ENCODE measurements around the gene IL7R.
"Not testable (repeated sequence)": the region's sequence is repeated elsewhere in the genome, so short reads cannot be mapped to it uniquely, and the experiment has no call there.

The IL7R gene

GRCh38 chr5:35838370-35839042 is 18.2 kb upstream of the IL7R start:
- no peak for DNase-seq (ENCODE audit: low spot score)

DNA sequence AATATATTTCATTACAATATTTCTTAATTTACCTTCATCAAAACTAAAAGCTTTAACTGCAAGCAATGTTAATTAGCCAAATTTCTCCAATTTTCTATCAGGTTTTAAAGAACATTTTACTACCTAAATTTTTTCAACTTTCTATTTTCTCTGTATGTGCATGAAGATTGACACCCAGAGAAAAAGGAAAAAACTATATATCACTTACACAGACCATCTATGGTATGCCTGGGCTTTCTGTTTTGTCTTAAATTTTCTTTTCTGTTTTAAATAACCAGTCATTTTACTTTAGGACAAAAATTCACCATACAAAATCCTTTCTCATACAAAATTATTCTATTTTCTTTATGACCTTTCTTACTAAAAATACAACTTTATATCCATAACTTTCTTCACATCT is 13.8 kb upstream of the IL7R start:
- no peak for DNase-seq (ENCODE audit: low spot score)

DNA sequence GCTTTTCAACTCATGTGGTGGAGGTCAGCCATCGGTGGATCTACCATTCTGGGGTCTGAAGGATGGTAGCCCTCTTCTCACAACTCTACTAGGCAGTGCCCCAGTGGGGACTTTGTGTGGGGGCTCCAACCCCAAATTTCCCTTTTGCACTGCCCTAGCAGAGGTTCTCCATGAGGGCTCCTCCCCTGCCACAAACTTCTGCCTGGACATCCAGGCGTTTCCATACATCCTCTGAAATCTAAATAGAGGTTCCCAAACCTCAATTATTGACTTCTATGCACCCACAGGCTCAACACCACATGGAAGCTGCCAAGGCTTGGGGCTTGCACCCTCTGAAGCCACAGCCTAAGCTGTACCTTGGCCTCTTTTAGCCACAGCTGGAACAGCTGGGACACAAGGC is 11.2 kb upstream of the IL7R start:
- DNase-seq (ENCODE audit: low spot score) = not testable (repeated sequence)

DNA sequence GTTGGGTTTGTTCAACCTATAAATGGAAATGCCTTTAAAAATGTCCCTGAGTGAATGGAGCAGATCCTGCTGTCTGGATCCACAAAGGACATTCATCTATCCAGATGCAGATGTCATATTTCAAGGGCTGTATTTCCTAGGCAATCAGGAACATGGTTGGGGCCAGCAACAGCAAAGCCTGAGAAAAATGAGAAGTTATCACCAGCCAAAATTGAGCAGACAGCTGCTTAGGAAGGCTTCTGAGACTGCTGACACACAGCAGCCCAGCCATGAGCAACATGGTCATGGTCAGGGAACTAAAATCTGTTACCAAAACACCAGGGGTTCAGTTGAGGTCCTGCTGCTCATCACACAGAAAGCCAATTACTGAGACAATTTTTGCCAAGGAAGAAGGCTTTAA is 9.2 kb upstream of the IL7R start:
- no peak for DNase-seq (ENCODE audit: low spot score)

DNA sequence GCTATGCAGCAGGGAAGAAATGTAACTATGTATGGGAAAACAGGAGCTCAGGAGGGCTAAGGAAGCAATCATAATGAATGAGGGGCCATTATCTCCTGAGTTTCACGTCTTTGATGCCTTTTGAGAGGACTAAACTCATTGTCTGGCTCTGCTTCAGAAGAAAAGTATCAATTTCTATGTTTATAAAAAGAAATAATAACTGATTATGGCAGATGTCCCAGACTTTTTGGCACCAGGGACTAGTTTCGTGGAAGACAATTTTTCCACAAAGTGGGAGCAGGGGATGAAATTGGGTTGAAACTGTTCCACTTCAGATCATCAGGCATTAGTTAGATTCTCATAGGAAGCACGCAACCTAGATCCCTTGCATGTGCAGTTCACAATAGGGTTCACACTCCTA is 8.7 kb upstream of the IL7R start:
- DNase-seq (ENCODE audit: low spot score) = no peak

- DNase-seq (ENCODE audit: low spot score) = no peak
Measured at GRCh38 chr5:35849860-35850259, 6.8 kb upstream of the IL7R start.

GRCh38 chr5:35850967-35851680 is 5.6 kb upstream of the IL7R start:
- no peak for DNase-seq (ENCODE audit: low spot score)

- no peak for DNase-seq (ENCODE audit: low spot score)
Measured at GRCh38 chr5:35852084-35852734, 4.5 kb upstream of the IL7R start.

- no peak for DNase-seq (ENCODE audit: low spot score)
Measured at GRCh38 chr5:35852773-35853172, 3.9 kb upstream of the IL7R start.

DNA sequence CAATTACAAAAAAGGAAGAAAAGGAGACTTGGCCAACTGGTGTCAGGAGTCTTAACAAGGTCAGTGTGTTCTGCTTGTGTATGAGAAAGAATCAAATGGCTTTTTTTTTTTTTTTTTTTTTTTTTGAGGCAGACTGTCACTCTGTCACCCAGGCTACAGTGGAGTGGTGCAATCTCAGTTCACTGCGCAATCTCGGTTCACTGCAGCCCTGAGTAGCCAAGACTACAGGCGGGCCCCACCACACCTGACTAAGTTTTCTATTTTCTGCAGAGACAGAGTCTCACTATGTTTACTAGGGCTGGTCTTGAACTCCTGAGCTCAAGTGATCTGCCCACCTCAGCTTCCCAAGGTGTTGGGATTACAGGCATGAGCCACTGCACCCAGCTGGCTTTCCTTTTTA is 3.1 kb upstream of the IL7R start:
- DNase-seq (ENCODE audit: low spot score) = no peak

DNA sequence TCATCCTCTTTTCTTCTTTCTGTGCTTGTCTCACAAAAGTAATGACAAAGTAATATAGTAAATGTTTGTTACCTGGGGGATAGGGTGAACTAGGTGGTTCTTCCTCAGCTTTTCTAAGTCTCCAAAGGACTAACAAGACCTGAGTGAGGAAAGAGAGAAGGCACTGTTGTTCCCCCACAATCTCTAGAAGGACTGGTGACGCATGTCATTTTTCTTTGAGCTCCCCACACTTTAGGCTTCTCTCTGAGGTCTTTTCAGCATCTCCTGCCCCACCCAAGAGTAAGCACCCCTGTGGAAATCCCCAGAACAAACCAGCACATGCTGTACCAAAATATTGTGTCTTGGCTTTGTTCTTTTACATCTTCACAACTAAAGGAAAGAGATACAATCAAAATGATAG is 2.4 kb upstream of the IL7R start:
- no peak for DNase-seq (ENCODE audit: low spot score)

DNA sequence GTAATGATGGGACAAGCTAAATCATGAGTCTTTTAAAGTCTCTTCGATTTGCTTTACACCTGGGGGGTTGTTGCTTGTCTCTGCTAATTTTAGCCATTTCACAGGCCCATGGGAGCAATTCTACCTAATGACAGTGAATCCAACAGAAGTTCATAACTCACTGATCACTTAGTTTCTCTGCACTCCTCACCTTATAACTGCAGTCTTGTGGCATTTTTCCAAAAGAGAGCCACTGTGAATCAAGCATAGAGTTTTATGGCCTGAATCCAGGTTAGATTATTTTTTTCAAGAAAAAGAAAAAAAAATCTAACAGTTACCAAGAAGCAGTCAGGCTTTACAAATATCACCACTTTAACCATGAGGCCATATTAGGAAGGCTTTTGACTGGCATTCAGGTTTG is 1.5 kb upstream of the IL7R start:
- no peak for DNase-seq (ENCODE audit: low spot score)

GRCh38 chr5:35856186-35856764 is 416 bp upstream of the IL7R start:
- not testable (repeated sequence) for DNase-seq (ENCODE audit: low spot score)

DNA sequence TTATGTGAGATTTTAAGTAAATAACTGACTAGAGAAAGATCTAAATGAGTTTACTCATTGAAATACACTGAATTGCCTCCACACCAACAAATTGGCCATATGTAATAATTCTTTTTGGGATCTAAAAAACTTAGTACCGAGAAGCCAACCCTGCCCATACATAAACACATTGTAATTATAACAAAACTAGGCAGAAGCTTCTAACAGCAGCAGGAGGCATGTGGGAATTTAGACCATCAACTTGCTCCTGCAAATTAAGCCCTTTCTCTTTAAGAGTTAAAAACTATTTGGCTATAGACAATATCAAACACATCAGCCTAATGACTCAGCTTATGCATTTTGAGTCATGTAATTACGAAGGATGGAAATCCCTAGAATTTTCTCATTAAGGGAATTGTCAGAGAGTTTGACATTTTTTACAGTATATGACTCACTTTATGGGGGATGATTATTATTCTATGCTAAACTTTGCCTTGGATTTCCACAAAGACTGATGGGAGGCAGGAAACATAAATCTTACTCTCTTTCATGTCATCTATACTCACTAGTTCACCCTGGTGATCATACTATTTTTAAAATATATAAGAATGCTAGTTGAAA is 1.0 kb downstream of the IL7R start:
- DNase-seq (ENCODE audit: low spot score) = no peak

- no peak for DNase-seq (ENCODE audit: low spot score)
Measured at GRCh38 chr5:35859101-35859661, 2.5 kb downstream of the IL7R start.

DNA sequence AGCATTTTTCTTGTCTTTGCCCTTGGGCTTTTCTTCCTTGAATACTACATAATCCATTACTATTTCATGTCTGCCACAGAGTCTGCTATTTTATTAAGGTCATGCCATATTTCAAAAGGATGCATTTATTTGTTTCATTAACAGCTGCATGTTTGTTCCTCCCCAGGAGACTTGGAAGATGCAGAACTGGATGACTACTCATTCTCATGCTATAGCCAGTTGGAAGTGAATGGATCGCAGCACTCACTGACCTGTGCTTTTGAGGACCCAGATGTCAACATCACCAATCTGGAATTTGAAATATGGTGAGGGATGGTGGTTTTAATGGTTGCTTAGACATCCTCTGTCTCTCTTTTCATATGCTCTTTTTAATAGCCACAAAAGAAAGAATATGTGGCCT is 4.0 kb downstream of the IL7R start:
- DNase-seq (ENCODE audit: low spot score) = no peak

DNA sequence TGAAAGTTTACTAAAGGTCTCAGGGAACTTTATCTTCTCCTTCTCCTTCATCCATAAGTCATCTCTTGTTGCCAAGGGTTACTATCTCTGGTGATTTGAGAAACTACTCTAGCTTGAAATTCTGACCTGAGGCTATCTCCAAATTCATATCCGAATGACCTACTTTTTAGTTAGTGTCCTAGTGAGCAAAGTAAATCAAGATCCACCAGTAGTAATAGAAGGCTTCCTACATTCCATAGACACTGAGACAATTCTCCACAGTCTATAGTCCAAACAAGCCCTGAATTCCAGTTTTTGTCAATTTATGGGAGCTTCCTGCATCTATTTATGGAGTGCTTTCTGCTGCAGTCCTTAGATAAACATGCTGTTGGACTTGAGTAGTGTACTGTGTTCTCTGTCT is 5.0 kb downstream of the IL7R start:
- DNase-seq (ENCODE audit: low spot score) = no peak

DNA sequence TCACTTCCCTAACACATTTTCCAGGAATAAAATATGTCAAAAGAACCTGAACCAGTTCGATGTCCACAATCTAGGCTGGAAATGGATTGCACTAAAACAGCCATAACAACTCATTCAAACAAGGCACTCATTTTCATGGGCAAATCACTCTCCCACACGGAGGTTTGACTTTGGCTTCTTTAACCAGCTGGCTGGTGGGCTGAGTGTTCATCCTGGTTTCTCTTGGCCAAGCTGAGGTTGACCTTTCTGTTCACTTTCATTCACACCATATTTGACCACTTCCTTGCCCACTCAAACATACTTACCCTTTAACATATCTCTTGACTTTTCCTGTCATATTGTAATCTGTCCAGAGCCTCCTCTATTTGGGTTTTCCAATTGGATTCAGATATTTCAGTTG is 5.4 kb downstream of the IL7R start:
- no peak for DNase-seq (ENCODE audit: low spot score)

GRCh38 chr5:35863159-35863558 is 6.5 kb downstream of the IL7R start:
- DNase-seq (ENCODE audit: low spot score) = no peak

GRCh38 chr5:35867998-35868397 is 11.3 kb downstream of the IL7R start:
- DNase-seq (ENCODE audit: low spot score) = no peak

DNA sequence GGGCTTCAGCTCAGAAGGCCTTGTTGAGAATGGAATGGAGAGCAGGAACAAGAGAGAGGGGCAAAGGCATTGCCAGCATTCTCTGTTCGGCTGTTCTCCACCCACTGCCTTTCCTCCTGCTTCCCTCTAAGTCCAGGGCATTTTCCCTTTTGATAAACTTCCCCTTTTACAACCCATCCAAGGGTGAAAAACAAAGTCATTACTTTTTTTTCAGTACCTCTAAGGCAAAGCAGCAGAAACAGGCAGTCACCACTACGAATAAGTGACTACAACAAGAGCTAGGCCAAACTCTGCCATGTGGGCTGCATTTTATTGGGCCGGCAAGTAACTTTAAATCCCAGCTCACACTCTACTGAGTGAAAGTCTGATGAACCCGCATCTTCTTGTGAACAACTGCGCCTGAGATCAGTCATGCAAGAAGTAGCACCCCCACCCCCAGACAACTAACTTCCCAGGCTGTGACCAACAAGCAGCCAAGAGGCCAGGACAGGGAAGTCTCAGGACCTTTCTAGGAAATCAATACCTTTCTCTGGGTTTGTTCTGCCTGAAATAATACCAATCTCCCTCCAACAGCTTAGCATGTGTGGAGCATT is 13.1 kb downstream of the IL7R start:
- DNase-seq (ENCODE audit: low spot score) = no peak

DNA sequence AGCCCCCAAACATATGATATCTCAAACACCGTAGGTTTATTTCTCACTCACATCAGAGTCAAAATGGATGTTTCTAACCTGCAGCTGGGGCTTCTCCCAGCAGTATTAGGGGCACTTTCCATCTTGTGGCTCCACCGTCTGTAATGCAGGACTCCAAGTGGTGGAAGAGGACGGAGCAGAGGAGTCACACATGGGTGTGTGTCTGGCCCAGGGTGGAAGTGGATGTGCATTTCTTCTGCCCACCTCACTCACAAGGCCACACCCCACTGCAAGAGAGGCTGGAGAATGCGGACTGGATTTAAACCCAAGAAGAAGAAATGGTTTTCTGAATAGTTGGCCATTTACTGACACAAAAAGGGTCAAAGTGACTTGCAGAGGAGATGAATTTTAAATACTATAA is 13.9 kb downstream of the IL7R start:
- no peak for DNase-seq (ENCODE audit: low spot score)
